HCT116 (cell line): Measurements from ENCODE around the gene ARHGAP8. TPM values are rescaled to one million over a fixed set of nuclear protein-coding genes. Genes with fewer than 3 reads are reported as not detected.

Experiments
- ATAC-seq: fragments of 200-7000 bp; cut with Tn5 transposase; 2 replicates; pipeline ENCODE4 v1.9.1; 2020; ENCODE audit warnings: mild to moderate bottlenecking, moderate library complexity
- BruUV-seq: library from RNA; stranded (reverse); fragments of 400-500 nt; replicated peaks from 2 replicates; lab custom pipeline; 2021; lab: Mats Ljungman, UMichigan
- CTCF ChIA-PET: fragments of 300-600 bp; sonication (Branson Sonifier 250); formaldehyde crosslinking; loops from one replicate; lab custom pipeline; 2021; ENCODE audit warnings: antibody characterized with exemption; lab: Charles Lee
- POLR2A ChIA-PET: fragments of 300-600, 350-600 bp; sonication (Branson Sonifier 250); formaldehyde crosslinking; loops from one replicate; lab custom pipeline; 2021; ENCODE audit warnings: antibody characterized with exemption; lab: Charles Lee
- RAD21 ChIA-PET, 2 experiments: fragments of 300-600 bp; sonication (Branson Sonifier 250); formaldehyde crosslinking; loops; one replicate each; lab custom pipeline; 2023; ENCODE audit warnings: low total read pairs in 2 of 2; ENCODE audit not compliant: uncharacterized antibody in 2 of 2, unreplicated experiment in 2 of 2, low non-redundant PET in 1 of 2; lab: Charles Lee
- DNase-seq: peaks from one replicate; pipeline ENCODE4 v3.0.0-alpha.2; 2010; ENCODE audit warnings: low read depth, low spot score
- H2AFZ ChIP-seq: fragments of 200-600 bp; shearing (Covaris generic), sonication (generic); 2 replicates; pipeline ENCODE4 v1.6.1; 2017; ENCODE audit warnings: low read depth, mixed run types, mixed read lengths, antibody characterized with exemption, low read length; ENCODE audit not compliant: poor library complexity, severe bottlenecking
- H3K27ac ChIP-seq: 2 replicates; pipeline ENCODE4 v1.5.1; 2012; ENCODE audit warnings: low read depth, low read length
- H3K27me3 ChIP-seq: fragments of 200-600 bp; sonication (generic); 2 replicates; pipeline ENCODE4 v1.6.1; 2016; ENCODE audit warnings: mixed run types, low read length, mixed read lengths; ENCODE audit not compliant: insufficient read depth
- H3K36me3 ChIP-seq, 2 experiments: fragments of 200-500 bp in 1 of 2; fragments of 200-600 bp in 1 of 2; sonication (Bioruptor generic) in 1 of 2; sonication (generic) in 1 of 2; 2 replicates each; pipeline versions ENCODE4 v1.5.1 to v1.6.1; 2014 to 2016; ENCODE audit warnings: low read length in 2 of 2, inconsistent platforms in 1 of 2, mixed read lengths in 1 of 2, mixed run types in 1 of 2; ENCODE audit not compliant: insufficient read depth in 2 of 2, control insufficient read depth in 1 of 2
- H3K4me1 ChIP-seq, 2 experiments: fragments of 200-600 bp in 1 of 2; sonication (generic) in 1 of 2; 2 replicates each; pipeline versions ENCODE4 v1.5.1 to v1.6.1; 2012 to 2017; ENCODE audit warnings: low read length in 2 of 2, inconsistent platforms in 1 of 2, mild to moderate bottlenecking in 1 of 2, mixed read lengths in 1 of 2, mixed run types in 1 of 2, moderate library complexity in 1 of 2; ENCODE audit not compliant: insufficient read depth in 2 of 2, control insufficient read depth in 1 of 2
- H3K4me2 ChIP-seq: fragments of 200-600 bp; sonication (generic); 2 replicates; pipeline ENCODE4 v1.6.1; 2017; ENCODE audit warnings: mixed run types, low read length, mixed read lengths
- H3K4me3 ChIP-seq, 2 experiments: fragments of 200-600 bp in 1 of 2; sonication (generic) in 1 of 2; replicated peaks in 1 of 2; 2 replicates each; pipeline ENCODE4 v1.5.1; 2011 to 2016; ENCODE audit warnings: low read length in 2 of 2, control low read depth in 1 of 2, low read depth in 1 of 2, mild to moderate bottlenecking in 1 of 2, mixed read lengths in 1 of 2, mixed run types in 1 of 2
- H3K79me2 ChIP-seq: fragments of 200-600 bp; sonication (generic); 2 replicates; pipeline ENCODE4 v1.6.1; 2017; ENCODE audit warnings: mild to moderate bottlenecking, mixed run types, low read length, moderate library complexity, mixed read lengths; ENCODE audit not compliant: insufficient read depth
- H3K9ac ChIP-seq: fragments of 200-600 bp; sonication (generic); 2 replicates; pipeline ENCODE4 v1.6.1; 2016; ENCODE audit warnings: low read length, mixed read lengths
- H3K9me2 ChIP-seq: fragments of 200-600 bp; sonication (generic), shearing (Covaris generic); 2 replicates; pipeline ENCODE4 v1.6.1; 2017; ENCODE audit warnings: mixed run types, mild to moderate bottlenecking, moderate library complexity; ENCODE audit not compliant: insufficient read depth
- H3K9me3 ChIP-seq, 2 experiments: fragments of 200-500 bp in 1 of 2; fragments of 200-600 bp in 1 of 2; sonication (Bioruptor generic) in 1 of 2; sonication (generic) in 1 of 2; 2 replicates each; pipeline ENCODE4 v1.6.1; 2014 to 2017; ENCODE audit warnings: low read length in 2 of 2, mixed read lengths in 2 of 2, inconsistent platforms in 1 of 2, low read depth in 1 of 2, mild to moderate bottlenecking in 1 of 2, mixed run types in 1 of 2, moderate library complexity in 1 of 2; ENCODE audit not compliant: control insufficient read depth in 1 of 2, insufficient read depth in 1 of 2
- H4K20me1 ChIP-seq: fragments of 200-600 bp; sonication (generic), shearing (Covaris generic); 2 replicates; pipeline ENCODE4 v1.6.1; 2017; ENCODE audit warnings: mixed run types, mild to moderate bottlenecking, moderate library complexity; ENCODE audit not compliant: insufficient read depth
- ATF3 ChIP-seq: IDR thresholded peaks from 2 replicates; pipeline ENCODE4 v1.6.1; 2012
- CBX3 ChIP-seq: IDR thresholded peaks from 2 replicates; pipeline ENCODE4 v1.6.1; 2012; ENCODE audit warnings: low read depth
- CTCF ChIP-seq, 3 experiments: fragments of 200-600 bp in 1 of 3; sonication (generic) in 1 of 3; IDR thresholded peaks in 2 of 3; conservative IDR thresholded peaks in 1 of 3; 2 replicates each; pipeline ENCODE4 v1.5.1; 2012 to 2017; ENCODE audit warnings: low read depth in 2 of 3, low read length in 2 of 3, antibody characterized with exemption in 1 of 3, borderline replicate concordance in 1 of 3, control low read depth in 1 of 3, mild to moderate bottlenecking in 1 of 3, mixed read lengths in 1 of 3, mixed run types in 1 of 3, moderate library complexity in 1 of 3; ENCODE audit not compliant: insufficient read depth in 1 of 3
- EZH2phosphoT487 ChIP-seq: fragments of 200-600 bp; IDR thresholded peaks from 2 replicates; pipeline ENCODE4 v1.6.1; 2018; ENCODE audit warnings: antibody characterized with exemption, borderline replicate concordance
- FOSL1 ChIP-seq: IDR thresholded peaks from 2 replicates; pipeline ENCODE4 v1.6.1; 2012; ENCODE audit warnings: low read depth
- RAD21 ChIP-seq: IDR thresholded peaks from 2 replicates; pipeline ENCODE4 v1.6.1; 2012; ENCODE audit warnings: low read depth, mild to moderate bottlenecking
- SIN3A ChIP-seq: IDR thresholded peaks from 2 replicates; pipeline ENCODE4 v1.6.1; 2012; ENCODE audit warnings: low read depth
- SRF ChIP-seq: IDR thresholded peaks from 2 replicates; pipeline ENCODE4 v1.6.1; 2012; ENCODE audit warnings: low read depth
- YY1 ChIP-seq: IDR thresholded peaks from 2 replicates; pipeline ENCODE4 v1.6.1; 2011; ENCODE audit warnings: low read length, low read depth, moderate library complexity, mild to moderate bottlenecking; ENCODE audit not compliant: insufficient replicate concordance; ENCODE audit errors: extremely low read depth
- intact Hi-C: fragments of 100-400 bp; cut with micrococcal nuclease; formaldehyde crosslinking; loops from 2 replicates; pipeline ENCODE4 v1.10.0; 2022
- total RNA-seq: library from RNA; stranded (reverse); gene quantifications from one replicate; pipeline ENCODE4 v1.2.1, GENCODE V29; 2021; ENCODE audit not compliant: unreplicated experiment

Gene ARHGAP8
- total RNA-seq, 1 experiment from 2014 or later: 67.5 TPM

GRCh38 chr22:44889255-44889878 lies 137.0 kb downstream of the ARHGAP8 start:
- intact Hi-C loops: no loop called here
- no peaks in the 10 kb centered on the region for H3K36me3 ChIP-seq
- H3K4me3 ChIP-seq: no peak overlapping the region
- no peak overlapping the region for H3K27ac ChIP-seq
- no peak for DNase-seq
- TF ChIP-seq ATF3: no peak
- TF ChIP-seq RAD21: peak; percentile 29; the same call in 1 of the 2 replicates
- 0 out of 6 replicates have a peak, but pooled peaks of 2 of the 3 experiments have one; percentile 12 to 14 for TF ChIP-seq CTCF (IDR thresholded peaks at IDR 0.05 in 2 of 3, conservative IDR thresholded peaks at IDR 0.05 in 1 of 3; ENCODE audit: borderline replicate concordance in 1 of 3, insufficient read depth in 1 of 3, low read depth in 2 of 3, low read length in 2 of 3)
- no peaks in the 10 kb centered on the region for H4K20me1 ChIP-seq
- H3K4me1 ChIP-seq: peaks cover 0 to 5% of the 10 kb centered on the region in 2 experiments; a peak in 2 of 4 replicates
- RAD21 ChIA-PET: no interaction called here
- H3K79me2 ChIP-seq: no peaks in the 10 kb centered on the region
- no peaks in the 10 kb centered on the region for H3K9me2 ChIP-seq
- no peaks in the 10 kb centered on the region for H3K27me3 ChIP-seq
- H3K4me2 ChIP-seq: no peak overlapping the region
- no peak overlapping the region for H2AFZ ChIP-seq
- H3K9ac ChIP-seq: no peak overlapping the region
- POLR2A ChIA-PET: no interaction called here
- BruUV-seq: no TSS peak
- ATAC-seq: peak; percentile 75
- CTCF ChIA-PET: no interaction called here
- H3K9me3 ChIP-seq: no peaks in the 10 kb centered on the region

GRCh38 chr22:44890416-44891292 lies 138.3 kb downstream of the ARHGAP8 start:
- RAD21 ChIA-PET: no interaction called here
- TF ChIP-seq YY1: no peak
- no peak for TF ChIP-seq CTCF (IDR thresholded peaks at IDR 0.05 in 2 of 3, conservative IDR thresholded peaks at IDR 0.05 in 1 of 3; ENCODE audit: borderline replicate concordance in 1 of 3, insufficient read depth in 1 of 3, low read depth in 2 of 3, low read length in 2 of 3)
- TF ChIP-seq EZH2phosphoT487: no peak
- no peak for TF ChIP-seq FOSL1
- no peak for TF ChIP-seq CBX3
- no peak for TF ChIP-seq SRF
- TF ChIP-seq SIN3A: no peak
- intact Hi-C loops: no loop called here
- CTCF ChIA-PET: no interaction called here
- no peaks in the 10 kb centered on the region for H3K79me2 ChIP-seq
- POLR2A ChIA-PET: no interaction called here
- BruUV-seq: no TSS peak
- no peak for ATAC-seq
- no peak overlapping the region for H3K27ac ChIP-seq
- H3K4me3 ChIP-seq: no peak overlapping the region
- no peaks in the 10 kb centered on the region for H3K9me3 ChIP-seq
- DNase-seq: no peak
- no peak overlapping the region for H2AFZ ChIP-seq
- no peaks in the 10 kb centered on the region for H3K4me1 ChIP-seq
- H3K36me3 ChIP-seq: no peaks in the 10 kb centered on the region
- H3K9me2 ChIP-seq: no peaks in the 10 kb centered on the region
- H4K20me1 ChIP-seq: no peaks in the 10 kb centered on the region
- no peak overlapping the region for H3K9ac ChIP-seq
- H3K4me2 ChIP-seq: no peak overlapping the region
- H3K27me3 ChIP-seq: no peaks in the 10 kb centered on the region
